GM19324 (cell line): ENCODE data around the gene MCM9.

Experiments used
- ATAC-seq: cut with Tn5 transposase; IDR thresholded peaks from one replicate; pipeline ENCODE4 v1.9.1; 2021; ENCODE audit warnings: mild to moderate bottlenecking, moderate library complexity; ENCODE audit not compliant: unreplicated experiment, low FRiP score

MCM9 gene

DNA sequence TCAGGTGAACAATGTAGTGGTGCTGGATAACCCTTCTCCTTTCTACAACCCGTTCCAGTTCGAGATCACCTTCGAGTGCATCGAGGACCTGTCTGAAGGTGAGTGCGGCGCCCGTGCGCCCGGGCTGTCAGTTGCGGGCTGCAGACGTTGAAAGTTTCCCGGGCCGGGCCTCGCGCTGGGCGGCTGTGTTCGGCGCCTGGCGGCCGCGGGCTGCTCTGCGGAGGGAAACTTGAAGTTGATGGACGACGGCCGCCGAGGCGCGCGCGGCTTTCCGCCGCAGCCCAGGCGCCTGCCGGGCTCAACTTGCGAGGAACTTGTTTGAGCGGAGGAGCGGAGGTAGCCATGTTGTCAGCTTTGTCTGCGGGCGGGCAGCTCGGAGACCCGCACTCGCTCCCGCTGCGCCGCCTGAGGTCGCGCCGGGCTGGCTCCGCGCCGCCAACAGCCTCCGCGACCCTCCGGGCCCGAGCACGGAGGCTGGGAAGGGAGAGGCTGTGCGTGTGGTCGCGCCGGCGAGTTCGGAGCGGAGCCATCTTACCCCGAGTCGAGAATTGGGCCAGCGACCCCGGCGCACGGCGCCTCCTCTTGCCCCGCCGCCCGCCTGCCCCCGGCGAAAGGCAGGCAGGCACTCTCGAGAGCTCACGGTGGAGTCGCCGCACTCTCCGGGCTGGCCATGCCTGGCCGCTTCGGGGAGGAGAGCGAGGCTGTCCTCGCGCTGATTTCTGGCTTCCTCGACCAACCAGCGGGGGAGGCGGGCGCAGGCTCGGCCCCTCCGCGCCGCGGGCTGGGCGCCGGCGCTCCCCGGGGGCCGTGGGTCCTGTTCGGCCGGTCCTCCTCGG, 40.3 kb downstream of the MCM9 start:
- ATAC-seq: peak; percentile 47

DNA sequence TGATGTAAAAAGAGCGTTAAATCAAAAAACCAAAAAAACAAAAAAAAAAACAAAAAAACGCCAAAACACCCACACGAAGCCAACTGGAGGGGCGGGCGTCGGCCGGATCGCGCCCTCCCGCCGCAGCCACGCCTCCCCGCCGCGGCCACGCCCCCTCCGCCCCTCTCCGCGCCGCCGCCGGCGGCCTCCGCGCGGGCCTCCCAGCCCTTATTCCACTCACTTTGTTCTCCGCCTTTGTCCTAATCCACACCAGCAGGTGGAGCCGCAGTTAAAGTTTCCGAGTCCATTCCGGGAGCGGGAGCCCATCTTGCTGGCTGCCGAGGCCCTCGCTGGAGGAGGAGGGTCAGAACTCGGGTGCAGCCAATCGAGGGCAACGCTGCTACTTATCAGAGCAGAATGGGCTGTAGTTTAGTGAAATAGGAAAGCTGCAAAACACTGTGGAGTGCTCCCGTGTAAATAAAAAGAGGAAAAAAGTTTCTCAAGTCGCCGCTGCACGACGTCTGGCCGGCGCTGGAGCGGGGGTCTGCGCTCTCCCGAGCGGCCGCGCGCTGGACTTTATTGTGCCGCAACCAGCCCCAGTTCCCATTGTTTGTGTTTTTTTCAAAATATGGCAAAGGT, 41.0 kb downstream of the MCM9 start, which contains the start of gene ASF1A:
TSS of gene ASF1A (plus strand) at position 346 of the 618 bp plus-strand sequence. CDS start at position 608, 262 bp downstream.
- peak; percentile 72 for ATAC-seq

DNA sequence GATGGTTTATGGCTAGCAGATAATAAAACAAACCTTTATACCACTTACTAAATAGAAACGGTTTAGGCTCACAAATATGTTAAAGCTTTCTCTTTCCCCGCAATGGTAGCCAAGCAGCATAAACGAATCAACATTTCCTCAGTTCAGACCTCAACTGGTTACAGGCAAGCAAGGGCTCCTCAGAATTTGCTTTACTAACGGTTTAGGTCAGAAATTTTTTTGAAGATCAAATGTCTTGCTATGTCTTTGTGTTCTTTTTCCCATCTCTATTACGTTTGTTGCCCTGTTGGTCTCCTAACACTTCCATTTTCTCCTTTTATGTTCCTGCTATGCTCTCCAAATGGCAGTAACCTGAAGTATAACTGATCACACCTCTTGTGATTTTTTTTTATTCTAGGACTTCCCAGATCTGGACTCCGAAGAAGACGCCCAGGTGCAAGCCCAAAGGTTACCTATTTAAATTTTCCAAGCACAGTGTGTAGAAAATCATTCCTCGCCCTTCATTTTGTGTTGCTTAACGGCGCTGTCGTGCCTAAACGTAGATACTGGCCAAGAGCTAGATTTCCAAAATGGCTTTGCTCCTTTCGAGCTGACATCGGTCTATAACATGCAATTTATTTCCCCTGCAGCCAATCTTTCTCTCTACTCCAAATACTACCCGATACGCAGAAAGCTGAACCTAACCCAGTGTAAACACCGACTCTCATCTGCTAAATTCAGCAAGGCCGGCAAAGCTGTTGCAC, 41.7 kb downstream of the MCM9 start:
- peak; percentile 9 for ATAC-seq

DNA sequence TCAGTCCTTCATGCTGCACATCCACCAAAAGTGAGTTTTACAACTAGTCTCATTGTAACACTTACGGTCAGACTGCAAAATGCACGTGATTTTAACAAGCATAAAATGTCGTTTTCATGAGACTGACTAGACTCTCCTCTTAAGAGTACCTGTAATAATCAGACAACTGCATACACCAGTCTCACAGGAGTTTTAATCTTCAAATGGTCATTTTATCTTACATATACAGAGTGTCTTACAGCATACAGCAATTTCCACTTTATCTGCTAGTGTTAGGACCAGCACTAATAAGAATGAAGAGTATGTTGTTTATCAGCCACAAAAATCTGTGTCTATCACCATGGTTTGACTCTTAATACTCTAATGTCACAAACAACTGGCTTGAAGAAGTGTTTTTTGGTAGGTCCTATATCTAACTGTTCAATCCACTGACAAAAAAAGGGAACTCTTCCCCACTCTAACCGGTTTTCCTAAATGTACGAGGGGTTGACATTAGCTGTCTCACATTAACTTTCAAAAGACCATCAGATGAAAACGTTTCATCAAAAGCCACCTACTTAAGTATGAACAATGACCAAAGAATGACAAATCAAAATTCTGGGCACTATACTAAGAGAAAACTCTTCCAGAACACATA, 42.5 kb downstream of the MCM9 start:
- no peak for ATAC-seq

DNA sequence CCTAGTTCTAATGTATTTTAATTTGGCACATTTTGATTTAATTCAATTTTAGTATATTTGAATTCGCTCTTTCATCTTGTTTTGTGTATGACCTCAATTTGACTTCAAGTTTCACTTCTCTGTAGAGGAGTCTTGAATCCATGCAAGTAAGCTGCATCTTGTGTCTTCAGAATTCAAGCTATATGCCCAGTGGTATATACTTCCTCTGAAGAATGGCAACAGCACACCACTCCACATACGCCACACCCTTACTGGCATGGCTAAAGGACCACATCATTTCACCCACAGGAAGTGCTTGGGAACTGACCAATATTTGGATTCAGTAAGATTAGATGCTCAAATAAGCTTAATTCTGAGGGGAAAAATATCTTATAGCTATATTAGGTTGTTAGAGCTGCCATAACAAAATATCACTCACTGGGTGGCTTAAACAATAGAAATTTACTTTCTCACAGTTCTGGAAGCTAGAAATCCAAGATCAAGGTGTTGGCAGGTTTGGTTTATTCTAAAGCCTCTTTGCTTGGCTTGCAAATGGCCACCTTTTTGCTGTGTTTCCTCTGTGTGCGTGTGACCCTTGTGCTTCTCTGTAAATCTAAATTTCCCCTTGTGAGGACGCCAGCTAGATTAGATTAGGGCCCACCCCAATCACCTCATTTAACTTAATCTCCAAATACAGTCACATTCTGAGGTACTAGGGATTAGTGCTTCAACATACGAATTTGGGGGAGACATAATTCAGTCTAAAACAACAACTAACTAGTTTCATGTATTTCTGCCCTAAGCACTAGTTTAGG, 43.8 kb downstream of the MCM9 start:
- ATAC-seq: no peak

DNA sequence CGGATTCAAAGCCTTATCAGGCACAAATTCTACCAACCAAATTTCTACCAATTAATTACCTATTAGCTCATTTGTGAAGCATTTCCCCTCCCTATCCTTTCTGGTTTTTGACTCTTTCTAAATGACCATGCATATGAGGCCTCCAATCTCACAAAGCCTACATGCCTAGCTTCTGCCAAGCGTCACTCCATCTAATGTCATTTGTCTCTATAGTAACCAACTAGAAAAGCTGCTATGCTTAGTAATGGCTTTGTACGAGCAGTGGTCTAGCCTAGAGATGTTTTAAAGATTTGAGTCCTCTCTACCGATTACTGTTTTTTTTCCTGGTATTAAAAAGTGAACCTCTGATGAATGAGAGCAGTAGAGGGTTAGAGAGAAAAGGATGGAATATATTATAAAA, 45.8 kb downstream of the MCM9 start:
- ATAC-seq: no peak

DNA sequence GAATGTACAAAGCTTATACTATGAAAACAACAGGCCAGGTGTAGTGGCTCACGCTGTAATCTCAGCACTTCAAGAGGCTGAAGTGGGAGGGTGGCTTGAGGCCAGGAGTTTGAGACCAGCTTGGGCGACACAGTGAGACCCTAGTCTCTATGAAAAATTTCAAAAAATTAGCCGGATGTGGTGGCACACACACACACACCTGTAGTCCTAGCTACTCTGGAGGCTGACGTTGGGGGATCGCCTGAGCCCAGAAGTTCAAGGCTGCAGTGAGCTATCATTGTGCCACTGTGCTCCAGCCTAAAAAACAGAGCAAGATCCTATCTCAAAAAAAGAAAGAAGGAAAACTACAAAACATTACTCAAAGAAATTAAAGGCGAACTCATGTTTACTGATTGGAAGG, 48.3 kb downstream of the MCM9 start:
- no peak for ATAC-seq

DNA sequence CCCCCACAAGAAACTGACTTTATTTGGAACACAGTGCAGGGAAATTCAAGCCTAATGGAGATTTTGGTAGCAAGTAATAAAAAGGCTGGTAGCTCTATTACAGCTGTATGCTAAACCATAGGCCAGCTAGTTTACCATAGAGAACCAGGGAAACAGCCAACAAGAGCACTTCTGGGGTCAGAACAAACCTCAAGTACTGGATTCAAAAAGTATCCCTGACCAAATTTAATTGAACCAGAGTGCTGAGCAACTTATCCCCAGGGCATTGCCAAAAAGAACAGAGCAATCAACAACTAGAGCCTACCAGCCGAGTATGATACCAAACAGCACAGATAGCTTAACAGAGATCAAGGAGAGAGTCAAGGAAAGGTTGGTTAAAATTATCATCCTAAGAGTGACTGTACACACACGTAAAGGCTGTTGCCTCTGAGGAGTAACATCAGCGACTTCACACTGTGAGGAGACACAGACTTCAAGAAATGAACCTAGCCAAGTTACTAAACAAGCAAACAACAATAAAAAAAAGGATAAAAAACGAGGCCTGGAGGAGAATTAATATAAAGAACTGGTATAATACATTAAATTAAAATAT, 52.5 kb downstream of the MCM9 start:
- ATAC-seq: no peak

DNA sequence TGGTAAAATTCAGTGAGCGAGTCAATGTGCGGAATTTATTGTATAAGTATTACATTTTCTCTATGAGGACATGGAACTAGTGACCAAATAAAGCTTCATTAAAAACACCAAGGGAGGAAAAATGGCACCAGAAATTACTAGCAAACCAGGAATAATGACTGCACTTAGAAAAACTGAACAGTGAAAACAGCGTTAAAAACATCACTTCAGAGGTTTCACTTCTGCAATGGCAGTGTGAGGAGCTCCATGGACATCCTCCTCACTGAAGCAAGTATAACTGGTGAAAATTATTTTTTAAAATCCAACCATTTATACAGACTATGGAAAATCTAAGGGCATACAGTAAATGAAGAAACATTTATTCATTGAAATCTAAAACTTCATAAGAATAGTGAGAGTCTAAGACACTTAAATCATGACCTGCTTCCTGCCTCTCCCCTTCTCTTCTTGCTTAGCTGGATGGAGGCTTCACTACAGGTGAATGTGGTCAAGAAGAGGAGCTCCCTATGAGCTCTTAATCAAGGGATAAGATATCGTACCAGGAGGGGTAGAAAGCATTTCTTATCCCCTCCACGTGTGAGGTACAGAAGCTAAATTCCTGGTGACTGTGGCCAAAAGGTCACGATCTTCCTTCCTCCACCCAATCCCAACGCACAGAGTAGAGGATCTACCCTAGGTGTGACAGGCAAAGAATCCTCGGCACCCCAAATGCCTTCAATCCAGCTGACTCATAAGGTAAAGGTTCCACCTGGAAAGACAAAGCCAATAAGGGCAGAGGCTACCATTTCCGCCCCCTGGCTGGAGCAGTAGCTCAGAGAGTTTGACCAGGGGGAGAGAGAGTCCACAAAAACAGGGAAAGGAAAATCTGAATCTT, 53.3 kb downstream of the MCM9 start:
- peak; percentile 85 for ATAC-seq

DNA sequence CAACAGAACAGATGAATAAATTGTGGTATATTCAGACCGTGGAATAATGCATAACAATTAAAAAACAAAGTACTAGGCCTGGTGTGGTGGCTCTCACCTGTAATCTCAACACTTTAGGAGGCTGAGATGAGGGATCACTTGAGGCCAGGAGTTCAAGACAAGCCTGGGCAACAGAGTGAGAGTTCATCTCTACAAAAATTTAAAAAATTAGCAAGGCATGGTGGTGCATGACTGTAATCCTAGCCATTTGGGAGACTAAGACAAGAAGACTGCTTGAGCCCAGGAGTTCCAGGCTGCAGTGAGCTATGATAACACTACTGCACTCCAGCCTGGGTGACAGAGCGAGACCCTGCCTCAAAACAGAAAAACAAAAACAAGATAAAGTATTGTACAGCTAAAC, 57.2 kb downstream of the MCM9 start:
- ATAC-seq: no peak

DNA sequence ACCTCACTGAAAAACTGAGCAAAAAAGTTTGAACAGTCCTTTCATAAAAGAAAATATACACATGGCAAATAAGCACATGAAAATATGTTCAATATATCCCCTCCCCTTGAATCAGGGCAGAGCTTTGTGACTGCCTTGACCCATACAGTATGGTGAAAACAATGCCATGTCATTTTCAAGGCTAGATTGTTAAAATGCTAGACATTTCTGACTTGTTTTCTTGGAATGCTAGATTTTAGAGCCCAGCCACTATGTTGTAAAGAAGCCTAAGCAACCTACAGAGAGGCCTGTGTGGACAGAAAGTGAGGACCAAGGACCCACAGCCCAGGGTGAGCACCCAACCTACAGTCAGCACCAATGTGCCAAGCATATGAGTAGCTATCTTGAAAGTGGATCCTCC, 58.1 kb downstream of the MCM9 start:
- ATAC-seq: no peak

DNA sequence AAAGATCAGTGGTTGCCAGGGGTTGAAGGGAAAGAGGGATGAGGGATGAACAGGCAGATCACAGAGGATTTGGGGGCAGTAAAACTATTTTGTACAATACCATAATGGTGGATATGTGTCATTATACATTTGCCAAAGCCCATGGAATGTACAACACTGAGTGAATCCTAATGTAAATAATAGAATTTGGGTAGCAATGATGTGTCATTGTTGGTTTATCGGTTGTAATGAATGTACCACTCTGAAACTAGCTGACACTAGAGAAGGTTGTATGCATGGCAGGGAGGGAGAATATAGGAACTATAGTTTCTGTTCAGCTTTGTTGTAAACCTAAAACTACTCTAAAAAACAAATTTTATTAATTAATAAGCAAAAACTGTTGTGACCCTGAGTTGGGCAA, 58.8 kb downstream of the MCM9 start:
- no peak for ATAC-seq

DNA sequence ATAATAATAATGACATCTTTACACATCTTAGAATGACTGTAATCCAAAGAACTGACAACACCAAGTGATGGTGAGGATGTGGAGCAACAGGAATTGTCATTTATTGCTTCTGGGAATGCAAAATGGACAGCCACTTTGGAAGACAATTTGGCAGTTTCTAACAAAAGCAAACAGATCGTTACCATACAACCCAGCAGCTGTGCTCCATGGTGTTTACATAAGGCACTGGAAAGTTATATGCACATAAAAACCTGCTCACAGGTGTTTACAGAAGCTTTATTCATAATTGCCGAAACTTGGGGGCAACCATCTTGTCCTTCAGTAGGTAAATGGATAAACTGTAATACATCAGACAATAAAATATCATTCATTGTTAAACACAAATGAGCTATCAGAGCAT, 59.3 kb downstream of the MCM9 start:
- no peak for ATAC-seq

DNA sequence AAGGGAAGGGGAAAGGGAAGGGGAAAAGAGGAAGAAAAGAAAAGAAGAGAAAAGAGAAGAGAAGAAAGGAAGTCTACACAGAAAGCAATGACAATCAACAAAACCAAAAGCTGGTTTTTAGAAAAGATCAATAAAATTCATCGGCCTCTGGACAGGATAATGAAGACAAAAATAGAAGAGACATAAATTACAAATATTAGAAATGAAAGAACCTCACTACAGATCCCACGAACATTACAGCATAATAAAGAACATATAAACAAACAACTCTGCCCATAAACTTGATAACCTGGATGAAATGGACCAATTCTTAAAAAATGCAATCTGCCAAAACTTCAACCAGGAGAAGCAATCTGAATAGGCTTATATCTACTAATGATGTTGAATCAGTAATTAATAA, 61.7 kb downstream of the MCM9 start:
- ATAC-seq: no peak

DNA sequence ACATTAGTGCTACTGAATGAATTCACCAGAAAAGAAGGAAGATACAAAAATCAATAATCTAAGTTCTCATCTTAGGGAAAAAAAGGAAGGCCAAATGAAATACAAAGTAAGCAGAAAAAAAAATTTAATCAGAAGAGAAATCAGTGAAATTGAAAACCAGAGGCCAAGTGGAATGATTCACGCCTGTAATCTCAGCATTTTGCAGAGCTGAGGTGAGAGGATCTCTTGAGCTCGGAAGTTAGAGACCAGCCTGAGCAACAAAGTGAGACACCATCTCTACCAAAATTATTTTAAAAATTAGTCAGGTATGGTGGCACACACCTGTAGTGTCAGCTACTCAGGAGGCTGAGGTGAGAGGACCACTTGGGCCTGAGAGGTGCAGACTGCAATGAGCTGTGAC, 62.2 kb downstream of the MCM9 start:
- no peak for ATAC-seq

DNA sequence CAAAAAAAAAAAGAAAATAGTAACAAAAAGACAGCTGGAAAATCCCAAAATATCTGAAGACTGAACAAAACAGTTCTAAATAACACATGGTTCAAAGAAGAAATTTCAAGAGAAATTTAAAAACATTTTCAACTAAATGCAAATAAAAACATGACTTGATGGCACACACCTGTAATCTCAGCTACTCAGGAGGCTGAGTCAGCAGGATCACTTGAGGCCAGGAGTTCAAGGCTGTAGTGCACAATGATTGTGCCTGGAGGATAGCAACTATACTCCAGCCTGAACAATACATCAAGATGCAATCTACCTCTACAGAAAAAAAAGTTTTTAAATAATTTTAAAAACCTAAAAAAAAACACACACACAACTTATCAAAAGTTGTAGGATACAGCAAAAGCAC, 62.6 kb downstream of the MCM9 start:
- ATAC-seq: no peak

DNA sequence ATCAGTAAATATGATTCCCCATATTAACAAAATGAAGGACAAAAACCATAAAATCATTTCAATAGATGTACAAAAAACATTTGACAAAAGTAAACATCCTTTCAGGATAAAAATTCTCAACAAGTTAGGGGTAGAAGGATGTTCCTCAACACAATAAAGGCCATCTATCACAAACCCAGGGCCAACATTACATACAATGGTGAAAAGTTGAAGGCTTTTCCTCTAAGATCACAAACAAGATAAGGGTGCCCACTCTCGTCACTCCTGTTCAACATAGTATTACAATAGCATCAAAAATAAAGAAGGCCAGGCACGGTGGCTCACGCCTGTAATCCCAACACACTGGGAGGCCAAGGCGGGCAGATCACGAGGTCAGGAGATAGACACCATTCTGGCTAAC, 63.6 kb downstream of the MCM9 start:
- no peak for ATAC-seq

DNA sequence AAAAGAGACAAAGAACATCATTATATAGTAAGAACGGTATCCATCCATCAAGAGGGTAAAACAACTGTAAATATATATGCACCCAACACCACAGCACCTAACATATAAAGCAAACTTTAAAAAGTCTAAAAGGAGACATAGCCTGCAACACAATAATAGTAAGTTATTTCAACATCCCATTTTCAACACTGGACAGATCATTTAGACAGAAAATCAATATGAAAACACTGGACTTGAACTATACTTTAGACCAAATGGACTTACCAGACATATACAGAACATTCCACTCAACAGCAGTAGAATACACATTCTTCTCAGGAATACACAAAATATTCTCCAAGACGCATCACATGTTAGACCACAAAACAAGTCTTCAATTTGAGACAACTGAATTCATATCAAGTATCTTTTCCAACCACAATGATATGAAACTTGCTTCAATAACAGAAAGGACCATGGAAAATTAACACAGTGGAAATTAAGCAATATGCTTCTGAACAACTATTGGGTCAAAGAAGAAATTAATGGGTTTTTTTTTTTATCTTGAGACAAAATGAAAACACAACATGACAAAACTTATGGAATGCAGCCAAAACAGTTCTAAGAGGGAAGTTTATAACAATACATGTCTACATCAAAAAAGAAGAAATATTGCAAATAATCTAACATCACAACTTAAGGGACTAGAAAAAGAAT, 64.9 kb downstream of the MCM9 start:
- ATAC-seq: no peak
